Measurements from ENCODE around the gene USP8. TPM values are rescaled to one million over a fixed set of nuclear protein-coding genes. Genes with fewer than 3 reads are reported as not detected.

The USP8 gene
- total and polyA plus RNA-seq, 2 of the 4 experiments (the other 2 are of a cell fraction), result 25.4 to 52.2 TPM

GRCh38 chr15:50440932-50441331 lies 16.7 kb downstream of the USP8 start:
- no peak overlapping the region for H3K4me2 ChIP-seq (ENCODE audit: low read depth, low read length)
- H3K27me3 ChIP-seq (ENCODE audit: control insufficient read depth, insufficient read depth, low read length), result no peaks in the 10 kb centered on the region
- H2BK15ac ChIP-seq (ENCODE audit: low read depth, low read length), result no peak overlapping the region
- no peak overlapping the region for H4K91ac ChIP-seq (ENCODE audit: insufficient read depth, low read depth, low read length)
- no peak overlapping the region for H2BK20ac ChIP-seq (ENCODE audit: low read depth, low read length)
- H2AFZ ChIP-seq (replicated peaks; ENCODE audit: low read length, poor library complexity), result no peak overlapping the region
- no peak overlapping the region for H2AK9ac ChIP-seq (replicated peaks; ENCODE audit: low read depth, low read length, poor library complexity)
- no peaks in the 10 kb centered on the region; the same call in 1 of the 2 replicates for H3K9me1 ChIP-seq (ENCODE audit: insufficient read depth, low read length)
- no peak overlapping the region for H3K56ac ChIP-seq (ENCODE audit: extremely low read depth, insufficient read depth, low read length)
- POLR2A ChIA-PET (ENCODE audit: unreplicated experiment), result no interaction called here
- peaks cover 12% of the 10 kb centered on the region; the same call in 1 of the 2 replicates for H4K20me1 ChIP-seq (ENCODE audit: insufficient read depth, low read length)
- H3K23ac ChIP-seq (ENCODE audit: low read depth, low read length), result no peak overlapping the region
- H3K14ac ChIP-seq (replicated peaks; ENCODE audit: low read depth, low read length), result no peak overlapping the region
- dilution Hi-C loops (cut with HindIII; ENCODE audit: low sequenced_read_pairs, unreplicated experiment), result no loop called here
- no peaks in the 10 kb centered on the region for H3K9me3 ChIP-seq (ENCODE audit: control insufficient read depth, insufficient read depth, low read length)
- in situ Hi-C loops (cut with MboI; ENCODE audit: low sequenced_read_pairs), result no loop called here
- no peak overlapping the region for H3K9ac ChIP-seq (ENCODE audit: low read depth, low read length)
- H3K27ac ChIP-seq (ENCODE audit: insufficient read depth, low read length), result no peak overlapping the region
- H3K36me3 ChIP-seq (ENCODE audit: control insufficient read depth, insufficient read depth, low read length), result peaks cover 17% of the 10 kb centered on the region
- ATAC-seq (ENCODE audit: low read depth) (no peak), DNase-seq (no peak)
- no peak overlapping the region for H3K4ac ChIP-seq (ENCODE audit: low read depth, low read length)
- no peak overlapping the region for H4K8ac ChIP-seq (ENCODE audit: low read depth in 2 of 2, low read length in 2 of 2)
- H3K18ac ChIP-seq (ENCODE audit: low read depth, low read length), result no peak overlapping the region
- WGBS, 2 experiments (ENCODE audit: extremely low coverage in 2 of 2, insufficient read length in 1 of 2), result no CpG with 5 or more reads among the region's 5 CpGs
- intact Hi-C loops (cut with micrococcal nuclease), result no loop called here
- no peak overlapping the region for H3K4me3 ChIP-seq (ENCODE audit: insufficient read depth, low read depth, low read length)
- BruUV-seq (replicated peaks), result no TSS peak
- CTCF ChIA-PET, result no interaction called here
- H2BK5ac ChIP-seq (ENCODE audit: low read depth, low read length, poor library complexity, severe bottlenecking), result no peak overlapping the region
- H2BK120ac ChIP-seq (ENCODE audit: low read depth, low read length), result no peak overlapping the region
- H3K79me1 ChIP-seq (ENCODE audit: low read depth in 1 of 2, low read length in 2 of 2), result peaks cover 11 to 46% of the 10 kb centered on the region in 2 experiments
- no peaks in the 10 kb centered on the region for H3K4me1 ChIP-seq (ENCODE audit: control insufficient read depth, insufficient read depth, low read length)
- H2AK5ac ChIP-seq (ENCODE audit: low read depth, low read length), result no peak overlapping the region
- TF ChIP-seq CHD1 (IDR thresholded peaks at IDR 0.05; ENCODE audit: low read depth, low read length) (no peak), FOS (IDR thresholded peaks at IDR 0.05; ENCODE audit: low read depth, low read length) (no peak), BHLHE40 (IDR thresholded peaks at IDR 0.05; ENCODE audit: low read depth, low read length) (no peak), CTCF (conservative IDR thresholded peaks at IDR 0.05; ENCODE audit: low read depth, low read length) (no peak), POLR2A (IDR thresholded peaks at IDR 0.05; ENCODE audit: low read depth, low read length) (no peak), CEBPB (IDR thresholded peaks at IDR 0.05; ENCODE audit: low read depth, low read length) (no peak), NFE2L2 (IDR thresholded peaks at IDR 0.05; ENCODE audit: low read depth, low read length) (no peak), RCOR1 (IDR thresholded peaks at IDR 0.05; ENCODE audit: insufficient replicate concordance, low read length) (no peak), RFX5 (IDR thresholded peaks at IDR 0.05; ENCODE audit: low read depth, low read length) (no peak), MAZ (IDR thresholded peaks at IDR 0.05; ENCODE audit: borderline replicate concordance, low read depth, low read length) (no peak)
- H4K5ac ChIP-seq (ENCODE audit: low read depth, low read length), result no peak overlapping the region
